Measurements from ENCODE around the gene NDRG2. TPM values are rescaled to one million over a fixed set of nuclear protein-coding genes. Genes with fewer than 3 reads are reported as not detected.

NDRG2 gene
- total RNA-seq (99.9 TPM), polyA plus RNA-seq (ENCODE audit: insufficient read depth in 1 of 8, insufficient read length in 8 of 8, low replicate concordance in 1 of 8) (100 to 1,000 TPM; 121 to 203 (median 151) TPM)
- long read RNA-seq, donor 1, partial matches to known transcripts = 0 of 8 reads
- long read RNA-seq, donor 1, other reads (novel, unspliced or antisense) = 0 of 8 reads
- long read RNA-seq, donor 2, partial matches to known transcripts = 10 of 15 reads
- long read RNA-seq, donor 2, other reads (novel, unspliced or antisense) = 0 of 15 reads
- long read RNA-seq, donor 3, transcript NDRG2-209 (17 exons, 2,079 nt) = major isoform, 10 of 72 reads
- long read RNA-seq, donor 3, partial matches to known transcripts = 16 of 72 reads
- long read RNA-seq, donor 3, other reads (novel, unspliced or antisense) = 20 of 72 reads
- long read RNA-seq, donor 4, transcript NDRG2-227 (15 exons, 1,980 nt) = major isoform, 6 of 13 reads
- long read RNA-seq, donor 4, partial matches to known transcripts = 0 of 13 reads
- long read RNA-seq, donor 4, other reads (novel, unspliced or antisense) = 0 of 13 reads
- long read RNA-seq, donor 5, transcript NDRG2-227 (15 exons, 1,980 nt) = major isoform, 8 of 51 reads
- long read RNA-seq, donor 5, transcript NDRG2-209 (17 exons, 2,079 nt) = minor isoform, 6 of 51 reads
- long read RNA-seq, donor 5, partial matches to known transcripts = 12 of 51 reads
- long read RNA-seq, donor 5, other reads (novel, unspliced or antisense) = 9 of 51 reads
- long read RNA-seq, donor 6, transcript NDRG2-204 (15 exons, 2,047 nt) = minor isoform, 7 of 54 reads
- long read RNA-seq, donor 6, transcript NDRG2-227 (15 exons, 1,980 nt) = major isoform, 8 of 54 reads
- long read RNA-seq, donor 6, partial matches to known transcripts = 7 of 54 reads
- long read RNA-seq, donor 6, other reads (novel, unspliced or antisense) = 12 of 54 reads
- long read RNA-seq, donor 7, transcript NDRG2-226 (13 exons, 2,146 nt) = minor isoform, 5 of 141 reads
- long read RNA-seq, donor 7, transcript NDRG2-204 (15 exons, 2,047 nt) = minor isoform, 5 of 141 reads
- long read RNA-seq, donor 7, transcript NDRG2-227 (15 exons, 1,980 nt) = major isoform, 6 of 141 reads
- long read RNA-seq, donor 7, partial matches to known transcripts = 112 of 141 reads
- long read RNA-seq, donor 7, other reads (novel, unspliced or antisense) = 7 of 141 reads
- long read RNA-seq, donor 8, transcript NDRG2-227 (15 exons, 1,980 nt) = major isoform, 7 of 24 reads
- long read RNA-seq, donor 8, partial matches to known transcripts = 0 of 24 reads
- long read RNA-seq, donor 8, other reads (novel, unspliced or antisense) = 6 of 24 reads
- long read RNA-seq, donor 9, partial matches to known transcripts = 7 of 17 reads
- long read RNA-seq, donor 9, other reads (novel, unspliced or antisense) = 0 of 17 reads
- long read RNA-seq, donor 10, transcript NDRG2-227 (15 exons, 1,980 nt) = major isoform, 7 of 22 reads
- long read RNA-seq, donor 10, partial matches to known transcripts = 0 of 22 reads
- long read RNA-seq, donor 10, other reads (novel, unspliced or antisense) = 6 of 22 reads
- long read RNA-seq, donor 11, partial matches to known transcripts = 0 of 22 reads
- long read RNA-seq, donor 11, other reads (novel, unspliced or antisense) = 5 of 22 reads

DNA sequence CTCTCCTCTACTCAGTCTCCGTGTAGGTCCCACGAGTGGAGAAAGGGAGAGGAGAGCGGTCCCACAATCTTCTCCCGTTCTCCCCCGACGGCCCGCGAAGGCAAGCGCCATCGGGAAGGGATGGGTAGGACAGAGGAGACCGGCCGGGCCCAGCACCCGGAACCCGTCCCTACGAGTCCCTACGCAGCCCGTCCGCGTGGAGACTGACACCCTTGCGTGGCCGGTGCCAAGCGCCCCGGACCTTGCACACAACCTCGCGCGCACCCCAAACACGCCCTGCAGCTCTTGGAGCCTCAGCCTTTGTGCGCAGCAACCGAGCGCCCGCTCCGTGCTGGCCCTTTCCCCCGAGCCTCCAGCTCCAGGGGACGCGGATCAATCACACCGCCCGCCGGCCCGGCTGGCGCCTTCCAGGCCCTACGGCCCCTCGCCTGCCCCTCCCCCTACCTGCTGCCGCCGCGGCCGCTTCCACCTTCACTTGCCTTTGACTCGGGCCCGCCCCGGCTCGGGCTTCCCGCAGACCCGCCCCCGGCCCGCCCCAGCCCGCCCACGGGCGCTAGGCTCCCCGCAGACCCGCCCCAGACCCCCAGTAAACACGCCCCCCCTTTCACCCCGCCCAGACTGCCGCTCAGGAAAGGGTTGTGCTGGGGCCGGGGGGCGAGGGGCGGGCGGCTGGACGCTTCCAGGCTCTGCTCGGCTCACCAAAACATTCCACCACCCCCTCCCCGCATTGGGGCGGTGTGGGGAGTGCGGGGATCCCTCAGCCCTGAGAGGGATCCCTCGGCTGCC, at the start of gene NDRG2:
TSS of gene NDRG2 (minus strand) at position 477 of the 786 bp plus-strand sequence. CDS start 1,746 bp downstream, outside the sequence.
- H3K36me3 ChIP-seq (ENCODE audit: control insufficient read depth, insufficient read depth, low read length) = peaks cover 29% of the 10 kb centered on the region
- H3K4me3 ChIP-seq (ENCODE audit: low read length) = peak within 1 kb of the TSS; percentile 61
- WGBS (ENCODE audit: insufficient coverage) = under 1% methylated on average over 35 of the region's 72 CpGs
- peaks cover 38% of the 10 kb centered on the region for H3K4me1 ChIP-seq (ENCODE audit: control insufficient read depth, insufficient read depth, low read length)
- peaks cover 2% of the 10 kb centered on the region for H3K27me3 ChIP-seq (ENCODE audit: control insufficient read depth, insufficient read depth, low read length)
- peak within 1 kb of the TSS; percentile 92 for H3K27ac ChIP-seq (ENCODE audit: low read length)
- H3K9me3 ChIP-seq (replicated peaks; ENCODE audit: control insufficient read depth, low read depth, low read length) = no peaks in the 10 kb centered on the region
- DNase-seq = peak; percentile 87

DNA sequence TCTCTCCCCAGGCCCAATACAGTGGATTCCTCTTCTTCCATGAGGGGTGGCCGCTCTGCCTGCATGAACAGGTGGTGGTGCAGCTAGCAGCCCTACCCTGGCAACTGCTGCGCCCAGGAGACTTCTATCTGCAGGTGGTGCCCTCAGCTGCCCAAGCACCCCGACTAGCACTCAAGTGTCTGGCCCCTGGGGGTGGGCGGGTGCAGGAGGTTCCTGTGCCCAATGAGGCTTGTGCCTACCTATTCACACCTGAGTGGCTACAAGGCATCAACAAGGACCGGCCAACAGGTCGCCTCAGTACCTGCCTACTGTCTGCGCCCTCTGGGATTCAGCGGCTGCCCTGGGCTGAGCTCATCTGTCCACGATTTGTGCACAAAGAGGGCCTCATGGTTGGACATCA, 49.1 kb upstream of the NDRG2 start:
- H3K4me3 ChIP-seq (ENCODE audit: low read length) = no peak overlapping the region
- no peak overlapping the region for H3K27ac ChIP-seq (ENCODE audit: low read length)
- no peak for DNase-seq
- peaks cover 67% of the 10 kb centered on the region for H3K36me3 ChIP-seq (ENCODE audit: control insufficient read depth, insufficient read depth, low read length)
- no peaks in the 10 kb centered on the region for H3K27me3 ChIP-seq (ENCODE audit: control insufficient read depth, insufficient read depth, low read length)
- H3K9me3 ChIP-seq (replicated peaks; ENCODE audit: control insufficient read depth, low read depth, low read length) = no peaks in the 10 kb centered on the region
- WGBS (ENCODE audit: insufficient coverage) = 87% methylated on average over 8 of the region's 9 CpGs
- peaks cover 40% of the 10 kb centered on the region for H3K4me1 ChIP-seq (ENCODE audit: control insufficient read depth, insufficient read depth, low read length)

DNA sequence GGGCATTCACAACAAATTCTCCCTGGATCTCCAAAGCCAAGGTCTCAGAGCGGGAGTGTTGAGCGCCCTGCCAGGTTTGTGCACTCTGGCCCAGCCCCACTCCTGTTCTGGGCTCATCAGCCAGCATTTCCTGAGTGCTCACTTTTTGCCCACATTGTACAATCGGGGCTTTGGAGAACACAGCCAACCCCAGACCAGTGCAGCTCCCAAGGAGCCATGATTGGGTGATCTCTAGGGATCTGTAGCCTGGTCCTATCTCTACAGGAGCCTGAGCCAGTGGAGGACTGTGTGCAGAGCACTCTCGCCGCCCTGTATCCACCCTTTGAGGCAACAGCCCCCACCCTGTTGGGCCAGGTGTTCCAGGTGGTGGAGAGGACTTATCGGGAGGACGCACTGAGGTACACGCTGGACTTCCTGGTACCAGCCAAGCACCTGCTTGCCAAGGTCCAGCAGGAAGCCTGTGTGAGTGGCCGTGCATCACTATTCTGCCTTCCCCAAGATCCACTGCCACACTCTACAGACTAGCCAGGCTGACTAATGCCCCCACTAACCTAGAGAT, 48.0 kb upstream of the NDRG2 start:
- H3K4me1 ChIP-seq (ENCODE audit: control insufficient read depth, insufficient read depth, low read length) = peaks cover 47% of the 10 kb centered on the region
- H3K27me3 ChIP-seq (ENCODE audit: control insufficient read depth, insufficient read depth, low read length) = no peaks in the 10 kb centered on the region
- H3K27ac ChIP-seq (ENCODE audit: low read length) = peak overlapping the region; percentile 92
- DNase-seq = no peak
- peaks cover 57% of the 10 kb centered on the region for H3K36me3 ChIP-seq (ENCODE audit: control insufficient read depth, insufficient read depth, low read length)
- WGBS (ENCODE audit: insufficient coverage) = 86% methylated on average over 7 of the region's 9 CpGs
- no peak overlapping the region for H3K4me3 ChIP-seq (ENCODE audit: low read length)
- no peaks in the 10 kb centered on the region for H3K9me3 ChIP-seq (replicated peaks; ENCODE audit: control insufficient read depth, low read depth, low read length)

DNA sequence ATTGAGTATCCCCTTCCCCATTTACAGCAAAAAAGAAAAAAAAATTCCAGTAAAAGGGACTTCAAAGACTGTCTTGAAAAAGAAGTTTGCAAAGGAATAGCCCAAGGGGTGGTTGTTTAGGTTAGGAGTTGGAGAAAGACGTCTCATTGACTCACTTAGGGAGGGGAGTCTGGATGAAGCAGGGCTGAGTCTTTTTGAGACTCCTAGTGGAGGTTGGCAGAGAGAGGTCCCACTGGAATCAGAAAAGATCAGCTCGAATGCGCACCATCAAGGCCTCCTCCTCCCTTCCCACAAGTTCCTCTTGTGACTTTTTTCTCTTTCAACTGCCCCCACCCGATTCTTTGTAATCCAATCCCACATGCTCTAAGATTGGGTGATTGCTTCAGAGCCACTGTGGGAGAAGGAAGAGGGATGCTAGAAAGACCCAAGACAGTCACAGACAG, 47.2 kb upstream of the NDRG2 start:
- 0% methylated on average over 1 of the region's 4 CpGs for WGBS (ENCODE audit: insufficient coverage)
- peaks cover 48% of the 10 kb centered on the region for H3K36me3 ChIP-seq (ENCODE audit: control insufficient read depth, insufficient read depth, low read length)
- DNase-seq = peak; percentile 88
- H3K27me3 ChIP-seq (ENCODE audit: control insufficient read depth, insufficient read depth, low read length) = no peaks in the 10 kb centered on the region
- H3K27ac ChIP-seq (ENCODE audit: low read length) = peak overlapping the region; percentile 92
- peak overlapping the region; percentile 84 for H3K4me3 ChIP-seq (ENCODE audit: low read length)
- H3K9me3 ChIP-seq (replicated peaks; ENCODE audit: control insufficient read depth, low read depth, low read length) = no peaks in the 10 kb centered on the region
- H3K4me1 ChIP-seq (ENCODE audit: control insufficient read depth, insufficient read depth, low read length) = peaks cover 47% of the 10 kb centered on the region

DNA sequence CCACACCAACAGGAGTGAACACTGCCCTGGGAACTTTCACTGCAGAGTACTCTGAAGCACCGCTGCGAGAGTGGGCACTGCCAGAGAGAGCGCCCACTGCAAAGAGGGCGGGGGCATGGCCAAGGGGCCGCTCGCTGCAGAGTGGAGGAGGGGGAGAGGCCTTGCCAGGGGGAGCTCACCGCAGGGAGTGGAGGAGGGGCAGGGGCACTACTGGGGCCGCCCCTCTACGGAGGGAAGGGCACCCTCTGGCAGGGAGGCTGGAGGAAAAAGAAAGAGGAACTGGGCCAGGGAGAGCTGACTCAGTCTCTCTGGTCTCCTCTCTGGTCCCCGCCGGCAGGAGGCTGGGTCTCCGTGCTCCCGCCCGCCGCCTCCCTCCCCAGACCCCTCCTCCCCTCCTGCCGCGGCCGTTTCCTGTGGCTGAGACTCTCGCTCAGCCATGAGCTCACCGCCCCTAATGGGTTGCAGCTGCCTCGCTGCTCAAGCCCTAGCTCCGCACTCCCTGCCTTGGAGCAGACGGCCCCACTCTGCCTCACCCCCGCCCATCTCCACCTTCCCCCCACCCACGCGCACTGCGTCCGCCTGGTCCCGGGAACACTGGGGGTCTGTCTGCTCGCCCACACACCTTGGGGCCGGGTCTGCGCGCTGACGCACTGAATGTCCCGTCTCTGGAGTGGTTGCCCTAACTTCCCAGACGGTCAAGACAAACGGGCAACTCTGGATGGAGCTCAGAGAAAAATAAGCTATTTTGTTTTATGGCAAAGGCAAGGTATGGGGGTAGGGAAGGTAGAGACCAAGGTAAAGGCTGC, 46.6 kb upstream of the NDRG2 start:
- peaks cover 42% of the 10 kb centered on the region for H3K36me3 ChIP-seq (ENCODE audit: control insufficient read depth, insufficient read depth, low read length)
- H3K4me3 ChIP-seq (ENCODE audit: low read length) = peak overlapping the region; percentile 84
- peaks cover 47% of the 10 kb centered on the region for H3K4me1 ChIP-seq (ENCODE audit: control insufficient read depth, insufficient read depth, low read length)
- WGBS (ENCODE audit: insufficient coverage) = under 1% methylated on average over 27 of the region's 37 CpGs
- H3K27ac ChIP-seq (ENCODE audit: low read length) = peak overlapping the region; percentile 92
- no peaks in the 10 kb centered on the region for H3K27me3 ChIP-seq (ENCODE audit: control insufficient read depth, insufficient read depth, low read length)
- H3K9me3 ChIP-seq (replicated peaks; ENCODE audit: control insufficient read depth, low read depth, low read length) = no peaks in the 10 kb centered on the region
- DNase-seq = peak; percentile 99

DNA sequence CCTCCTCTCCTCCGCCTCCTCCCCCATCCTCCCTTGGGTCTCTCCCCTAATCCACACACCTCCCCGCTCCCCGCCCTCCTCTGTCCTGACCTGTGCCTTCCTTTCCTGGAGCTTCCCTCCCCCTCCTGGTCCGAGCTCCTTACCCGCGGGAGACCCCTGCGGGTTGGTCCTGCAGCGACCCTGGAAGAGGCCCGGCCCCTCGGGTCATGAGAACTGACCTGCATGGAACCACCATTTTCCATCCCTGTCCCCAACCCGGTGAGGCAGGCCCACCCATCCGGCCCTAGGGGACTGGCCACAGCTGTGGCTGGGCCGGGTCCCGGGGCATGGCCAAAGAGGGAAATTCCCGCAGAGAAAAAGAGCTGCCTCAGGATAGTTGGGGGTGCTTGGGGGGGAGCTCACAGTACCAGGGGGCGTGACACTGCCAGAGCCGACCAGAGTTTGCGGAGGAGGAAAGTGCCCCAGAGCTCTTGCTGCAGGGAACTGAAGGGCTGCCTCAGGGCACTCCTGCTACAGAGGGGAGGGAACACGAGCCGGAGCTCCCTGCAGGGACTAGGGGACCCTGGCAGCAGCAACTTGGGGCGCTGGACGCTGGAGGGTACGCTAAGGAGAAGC, 45.9 kb upstream of the NDRG2 start:
- Histone ChIP-seq H3K9me3 (replicated peaks; ENCODE audit: control insufficient read depth, low read depth, low read length) (no peaks in the 10 kb centered on the region), H3K27ac (ENCODE audit: low read length) (peak overlapping the region; percentile 92), H3K4me1 (ENCODE audit: control insufficient read depth, insufficient read depth, low read length) (peaks cover 47% of the 10 kb centered on the region), H3K4me3 (ENCODE audit: low read length) (peak overlapping the region; percentile 84), H3K27me3 (ENCODE audit: control insufficient read depth, insufficient read depth, low read length) (no peaks in the 10 kb centered on the region), H3K36me3 (ENCODE audit: control insufficient read depth, insufficient read depth, low read length) (peaks cover 35% of the 10 kb centered on the region)
- 1% methylated on average over 23 of the region's 23 CpGs for WGBS (ENCODE audit: insufficient coverage)
- peak; percentile 78 for DNase-seq

DNA sequence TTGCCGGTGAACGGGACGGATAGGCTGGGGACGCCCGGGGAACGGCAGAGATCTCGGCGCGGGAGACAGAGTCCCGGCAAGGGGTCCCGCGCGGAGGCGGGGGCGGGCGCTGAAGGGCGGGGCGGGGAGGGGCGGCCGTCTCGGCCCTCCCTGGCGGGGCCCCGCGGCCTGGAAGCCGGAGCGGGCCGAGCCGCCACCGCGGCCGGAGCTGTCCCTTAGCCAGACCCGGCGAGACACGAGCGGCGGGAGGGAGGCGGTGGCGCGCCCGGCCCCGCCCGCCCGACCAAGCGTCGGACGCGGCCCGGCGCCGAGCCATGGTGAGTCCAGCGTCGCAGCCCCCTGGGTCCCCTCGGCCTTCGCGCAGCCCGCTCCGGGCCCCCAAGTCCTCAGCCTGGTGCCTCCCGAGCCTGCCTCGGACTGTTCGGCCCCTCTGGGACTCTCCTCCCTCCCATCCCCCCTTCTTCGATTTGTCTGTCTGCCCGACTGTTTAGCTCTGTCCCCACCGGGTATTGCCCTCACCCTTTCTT, 45.3 kb upstream of the NDRG2 start, which contains the start of gene ARHGEF40:
TSS of gene ARHGEF40 (plus strand) at position 222 of the 527 bp plus-strand sequence. CDS start at position 315, 93 bp downstream.
- DNase-seq = peak; percentile 90

More for the DNA sequence above, 45.3 kb upstream of the NDRG2 start, which contains the start of gene ARHGEF40:
- Histone ChIP-seq H3K36me3 (ENCODE audit: control insufficient read depth, insufficient read depth, low read length) (peaks cover 29% of the 10 kb centered on the region), H3K27me3 (ENCODE audit: control insufficient read depth, insufficient read depth, low read length) (no peaks in the 10 kb centered on the region), H3K4me3 (ENCODE audit: low read length) (peak within 1 kb of the TSS; percentile 84), H3K9me3 (replicated peaks; ENCODE audit: control insufficient read depth, low read depth, low read length) (no peaks in the 10 kb centered on the region), H3K27ac (ENCODE audit: low read length) (peak within 1 kb of the TSS; percentile 97), H3K4me1 (ENCODE audit: control insufficient read depth, insufficient read depth, low read length) (peaks cover 47% of the 10 kb centered on the region)
- WGBS (ENCODE audit: insufficient coverage) = under 1% methylated on average over 61 of the region's 63 CpGs

Measured in muscle of leg (tissue), 16 donors.